Liver (tissue), 3 donors: ENCODE results near the gene TCERG1L.

Source experiments
- ATF3 ChIP-seq: IDR thresholded peaks from 2 replicates; pipeline ENCODE4 v1.6.1; 2016; ENCODE audit warnings: antibody characterized with exemption
- CTCF ChIP-seq: fragments of 150-350 bp; IDR thresholded peaks from 2 replicates; pipeline ENCODE4 v1.5.1; 2017; ENCODE audit warnings: improper control_type of control experiment, low read depth, low read length; ENCODE audit not compliant: missing input control
- EGR1 ChIP-seq, 2 donors: IDR thresholded peaks; 2 replicates each; pipeline ENCODE4 v1.6.1; 2016 to 2018; ENCODE audit warnings: antibody characterized with exemption in 2 of 2, low read depth in 2 of 2
- FOXA1 ChIP-seq: IDR thresholded peaks from 2 replicates; pipeline ENCODE4 v1.6.1; 2016; ENCODE audit warnings: antibody characterized with exemption
- RAD21 ChIP-seq, 2 donors: IDR thresholded peaks; 2 replicates each; pipeline ENCODE4 v1.6.1; 2016; ENCODE audit warnings: antibody characterized with exemption in 2 of 2, mild to moderate bottlenecking in 2 of 2
- RXRA ChIP-seq, 2 donors: IDR thresholded peaks; 2 replicates each; pipeline ENCODE4 v1.6.1; 2017 to 2018; ENCODE audit warnings: antibody characterized with exemption in 2 of 2, mild to moderate bottlenecking in 1 of 2
- donor health status: healthy.
- donor health status: healthy.

GRCh38 chr10:131231965-131232541 is 79.5 kb downstream of the TCERG1L start:
- TF ChIP-seq EGR1 (IDR thresholded peaks at IDR 0.05; ENCODE audit: low read depth in 2 of 2), result no peak
- no peak for TF ChIP-seq FOXA1
- TF ChIP-seq CTCF, result no peak
- TF ChIP-seq RXRA (IDR thresholded peaks at IDR 0.05), result no peak
- TF ChIP-seq RAD21 (IDR thresholded peaks at IDR 0.05), result no peak
- TF ChIP-seq ATF3, result no peak
